ENCODE data around the gene RNF224. TPM values are rescaled to one million over a fixed set of nuclear protein-coding genes. Genes with fewer than 3 reads are reported as not detected.

Gene RNF224
- total RNA-seq, 4 donors from 2014 or later = not detected

DNA sequence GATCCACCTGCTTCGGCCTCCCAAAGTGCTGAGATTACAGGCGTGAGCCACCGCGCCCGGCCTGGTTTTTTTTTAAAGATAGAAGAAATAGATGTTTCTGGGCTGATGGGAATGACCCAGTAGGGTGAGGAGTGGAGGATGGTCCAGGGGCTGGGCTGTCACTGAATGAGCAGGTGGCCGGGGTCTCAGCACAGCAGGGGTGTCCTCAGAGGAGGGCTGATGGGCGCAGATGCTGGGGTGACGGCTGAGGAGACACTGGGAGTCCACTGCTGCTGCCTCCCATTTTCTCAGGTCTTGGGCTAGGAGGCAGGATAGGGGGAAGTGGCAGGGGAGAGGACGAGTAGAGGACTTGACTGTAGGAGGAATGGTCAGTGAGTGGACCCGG, 47.9 kb downstream of the RNF224 start:
- TF ChIP-seq CTCF (IDR thresholded peaks at IDR 0.05; ENCODE audit: low read depth) = no peak

DNA sequence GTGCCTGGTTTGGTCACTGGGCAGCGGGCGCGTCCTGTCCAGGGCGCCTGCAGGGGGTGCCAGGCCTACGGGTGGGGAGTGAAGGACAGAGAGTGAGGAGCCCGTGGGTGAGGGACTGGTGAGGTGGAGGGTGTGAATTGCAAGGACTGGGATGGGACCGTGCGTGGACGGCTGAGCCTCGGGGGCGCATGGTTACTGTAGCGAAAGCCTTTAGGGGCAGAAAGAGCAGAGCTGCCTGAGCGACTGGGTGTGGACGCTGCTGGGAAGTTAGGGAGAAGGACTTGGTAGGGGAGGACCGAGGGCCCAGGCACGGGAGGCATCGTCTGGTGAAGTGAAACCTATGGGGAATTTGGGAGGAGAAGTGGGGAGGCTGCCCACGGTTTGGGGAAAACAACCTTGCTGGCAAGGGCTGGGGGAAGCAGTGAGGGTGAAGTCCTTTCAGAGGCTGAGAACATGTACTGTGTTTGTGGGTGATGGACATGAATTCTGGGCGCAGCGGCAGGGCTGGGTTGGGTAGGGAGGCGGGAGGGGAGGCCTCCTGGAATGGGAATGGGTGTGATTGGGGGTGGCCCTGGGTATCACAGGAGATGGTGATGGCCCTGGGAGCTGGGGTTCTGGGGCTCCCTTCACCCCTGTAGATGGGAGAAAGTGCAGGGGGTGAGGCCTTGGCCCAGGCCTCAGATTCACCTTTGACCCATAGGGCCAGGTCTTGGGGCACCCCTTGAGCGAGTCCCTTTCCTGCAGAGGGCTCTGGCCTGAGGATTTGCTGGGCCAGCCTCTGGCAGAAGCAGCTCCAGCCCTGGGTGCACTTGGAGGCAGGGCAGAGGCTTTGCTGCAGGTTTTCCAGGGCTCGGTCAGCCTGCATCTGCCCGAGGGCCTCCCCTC, 48.5 kb downstream of the RNF224 start:
- TF ChIP-seq CTCF (IDR thresholded peaks at IDR 0.05; ENCODE audit: low read depth) = no peak

DNA sequence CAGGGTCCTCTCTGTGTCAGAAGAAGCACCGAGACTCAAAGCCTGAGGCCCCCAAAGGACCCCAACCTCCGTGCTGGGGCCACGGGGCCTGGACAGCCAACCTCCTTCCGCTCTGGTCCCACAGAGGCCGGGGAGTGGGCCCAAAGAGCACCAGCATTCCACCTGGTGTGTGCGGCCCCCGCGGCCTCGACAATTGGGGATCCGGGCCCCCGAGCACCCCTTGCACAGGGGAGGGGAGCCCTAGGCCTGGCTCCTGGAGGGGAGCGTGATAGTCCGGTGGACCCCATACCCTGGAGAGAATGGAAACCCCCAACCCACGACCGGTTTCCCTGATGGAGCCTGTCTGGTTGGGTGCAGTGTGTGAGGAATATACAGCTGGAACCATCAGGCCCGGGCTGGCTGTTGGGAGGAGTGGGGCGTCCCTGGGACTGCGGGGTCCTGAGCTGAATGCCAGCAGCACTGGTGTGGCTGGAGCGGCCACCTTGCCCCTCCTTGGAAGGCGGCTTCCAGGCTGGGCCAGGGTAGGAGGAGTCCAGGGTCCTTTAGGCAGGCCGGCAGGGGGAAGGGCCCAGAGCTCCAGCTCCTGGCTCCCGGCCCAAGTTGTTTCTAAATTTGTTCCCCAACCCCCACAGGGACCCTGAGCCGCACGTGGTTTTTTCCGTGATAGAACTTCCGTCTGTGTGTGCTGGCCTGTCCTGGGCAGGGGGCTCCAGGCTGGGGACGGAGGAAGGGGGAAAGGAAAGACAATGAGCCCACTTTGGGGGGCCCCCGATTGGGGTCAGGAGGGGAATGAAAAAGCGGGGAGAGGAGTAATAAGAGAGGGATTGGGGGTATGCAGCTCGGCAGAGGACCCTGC, 49.4 kb downstream of the RNF224 start:
- no peak for TF ChIP-seq CTCF (IDR thresholded peaks at IDR 0.05; ENCODE audit: low read depth)

GRCh38 chr9:137277329-137278041, 50.2 kb downstream of the RNF224 start, which contains the start of gene TOR4A:
TOR4A (plus strand) TSS chr9:137277726; CDS start chr9:137278690, 964 bp downstream.
- TF ChIP-seq CTCF (IDR thresholded peaks at IDR 0.05; ENCODE audit: low read depth) = no peak

- no peak for TF ChIP-seq CTCF (IDR thresholded peaks at IDR 0.05; ENCODE audit: low read depth)
These were observed 50.9 kb downstream of the RNF224 start for GRCh38 chr9:137278061-137278701.

Other genes starting within 250 kb of the RNF224 start
- 10 to 100 TPM; 15.5 to 57.3 (median 26.8) TPM for gene PTGDS, start 250.0 kb upstream of the RNF224 start, total RNA-seq
- not detected for gene LCNL1, start 244.5 kb upstream of the RNF224 start, total RNA-seq
- gene PAXX, start 235.1 kb upstream of the RNF224 start, total RNA-seq = 10 to 100 TPM in 3 of 4 donors, 1 to 10 TPM in 1; 5.1 to 30.6 (median 26.9) TPM
- gene CLIC3, start 230.9 kb upstream of the RNF224 start, total RNA-seq = 1 to 10 TPM in 2 of 4 donors, not detected in 2; 1.8 to 2.2 TPM
- gene ABCA2, start 199.3 kb upstream of the RNF224 start, total RNA-seq = 10 to 100 TPM; 13.5 to 58.6 (median 19.3) TPM
- under 1 TPM in 2 of 4 donors, not detected in 2; 0.22 to 0.34 TPM for gene FUT7, start 195.4 kb upstream of the RNF224 start, total RNA-seq
- 10 to 100 TPM; 17.5 to 61.6 (median 29.8) TPM for gene NPDC1, start 181.3 kb upstream of the RNF224 start, total RNA-seq
- not detected for gene ENTPD2, start 173.4 kb upstream of the RNF224 start, total RNA-seq
- gene SAPCD2, start 156.9 kb upstream of the RNF224 start, total RNA-seq = under 1 TPM in 3 of 4 donors, not detected in 1; 0.19 to 0.66 (median 0.51) TPM
- gene UAP1L1, start 150.0 kb upstream of the RNF224 start, total RNA-seq = 10 to 100 TPM in 3 of 4 donors, 1 to 10 TPM in 1; 6.7 to 14.8 (median 11.2) TPM
- 10 to 100 TPM; 19.1 to 61.9 (median 47.8) TPM for gene MAN1B1, start 140.5 kb upstream of the RNF224 start, total RNA-seq
- gene DPP7, start 112.8 kb upstream of the RNF224 start, total RNA-seq = 100 to 1,000 TPM in 3 of 4 donors, 10 to 100 TPM in 1; 57.4 to 135 (median 117) TPM
- gene GRIN1, start 88.3 kb upstream of the RNF224 start, total RNA-seq = not detected
- not detected for gene LRRC26, start 57.5 kb upstream of the RNF224 start, total RNA-seq
- not detected for gene TMEM210, start 55.4 kb upstream of the RNF224 start, total RNA-seq
- gene ANAPC2, start 38.9 kb upstream of the RNF224 start, total RNA-seq = 10 to 100 TPM; 11.6 to 53.1 (median 22.6) TPM
- gene SSNA1, start 38.8 kb upstream of the RNF224 start, total RNA-seq = 10 to 100 TPM; 26.7 to 69.3 (median 55.8) TPM
- gene TPRN, start 26.8 kb upstream of the RNF224 start, total RNA-seq = 10 to 100 TPM in 1 of 4 donors, 1 to 10 TPM in 3; 1.8 to 10.5 (median 4.9) TPM
- gene TMEM203, start 21.9 kb upstream of the RNF224 start, total RNA-seq = 10 to 100 TPM; 19.9 to 29.7 (median 22.7) TPM
- 1 to 10 TPM; 2.6 to 6.2 (median 3.7) TPM for gene NDOR1, start 21.8 kb upstream of the RNF224 start, total RNA-seq
- gene RNF208, start 5.3 kb upstream of the RNF224 start, total RNA-seq = 1 to 10 TPM in 2 of 4 donors, under 1 TPM in 1, not detected in 1; 0.88 to 2.4 (median 1.9) TPM
- gene CYSRT1, start 2.3 kb upstream of the RNF224 start, total RNA-seq = under 1 TPM in 1 of 4 donors, not detected in 3; 0.34 TPM
- not detected for gene SLC34A3, start 3.4 kb downstream of the RNF224 start, total RNA-seq
- 100 to 1,000 TPM in 2 of 4 donors, 10 to 100 TPM in 2; 92.0 to 213 (median 150) TPM for gene TUBB4B, start 13.8 kb downstream of the RNF224 start, total RNA-seq
- not detected for gene STPG3, start 23.8 kb downstream of the RNF224 start, total RNA-seq
- gene NELFB, start 27.8 kb downstream of the RNF224 start, total RNA-seq = 10 to 100 TPM; 19.4 to 37.0 (median 30.8) TPM
- 1 to 10 TPM; 3.3 to 9.0 (median 6.6) TPM for gene TOR4A, start 50.2 kb downstream of the RNF224 start, total RNA-seq
- gene NRARP, start 74.8 kb downstream of the RNF224 start, total RNA-seq = 10 to 100 TPM in 1 of 4 donors, 1 to 10 TPM in 2, under 1 TPM in 1; 0.51 to 11.5 (median 2.9) TPM
- gene EXD3, start 195.7 kb downstream of the RNF224 start, total RNA-seq = 10 to 100 TPM in 2 of 4 donors, 1 to 10 TPM in 2; 7.5 to 44.6 (median 10.5) TPM
- 1 to 10 TPM; 1.4 to 5.3 (median 2.4) TPM for gene NOXA1, start 195.9 kb downstream of the RNF224 start, total RNA-seq
- not detected for gene ENTPD8, start 213.9 kb downstream of the RNF224 start, total RNA-seq
- 10 to 100 TPM; 17.7 to 37.5 (median 25.2) TPM for gene NSMF, start 231.8 kb downstream of the RNF224 start, total RNA-seq